GM20000 (cell line): ENCODE measurements around the gene ATXN2.
"Not testable (repeated sequence)": the region's sequence is repeated elsewhere in the genome, so short reads cannot be mapped to it uniquely, and the experiment has no call there.

ENCODE experiments used
- DNase-seq: peaks from one replicate; pipeline ENCODE4 v3.0.0; 2012; ENCODE audit warnings: low spot score
- TF ChIP-seq, protein P1 (sequence below): IDR thresholded peaks from 2 replicates; pipeline ENCODE4 v1.5.1; 2012; ENCODE audit warnings: mild to moderate bottlenecking, control low read depth; ENCODE audit errors: extremely low read depth, missing control alignments

The ATXN2 gene

GRCh38 chr12:111469401-111469800, 129.7 kb downstream of the ATXN2 start:
- no peak for DNase-seq

GRCh38 chr12:111467857-111468241, 131.3 kb downstream of the ATXN2 start:
- DNase-seq: no peak
- TF ChIP-seq, protein P1, sequence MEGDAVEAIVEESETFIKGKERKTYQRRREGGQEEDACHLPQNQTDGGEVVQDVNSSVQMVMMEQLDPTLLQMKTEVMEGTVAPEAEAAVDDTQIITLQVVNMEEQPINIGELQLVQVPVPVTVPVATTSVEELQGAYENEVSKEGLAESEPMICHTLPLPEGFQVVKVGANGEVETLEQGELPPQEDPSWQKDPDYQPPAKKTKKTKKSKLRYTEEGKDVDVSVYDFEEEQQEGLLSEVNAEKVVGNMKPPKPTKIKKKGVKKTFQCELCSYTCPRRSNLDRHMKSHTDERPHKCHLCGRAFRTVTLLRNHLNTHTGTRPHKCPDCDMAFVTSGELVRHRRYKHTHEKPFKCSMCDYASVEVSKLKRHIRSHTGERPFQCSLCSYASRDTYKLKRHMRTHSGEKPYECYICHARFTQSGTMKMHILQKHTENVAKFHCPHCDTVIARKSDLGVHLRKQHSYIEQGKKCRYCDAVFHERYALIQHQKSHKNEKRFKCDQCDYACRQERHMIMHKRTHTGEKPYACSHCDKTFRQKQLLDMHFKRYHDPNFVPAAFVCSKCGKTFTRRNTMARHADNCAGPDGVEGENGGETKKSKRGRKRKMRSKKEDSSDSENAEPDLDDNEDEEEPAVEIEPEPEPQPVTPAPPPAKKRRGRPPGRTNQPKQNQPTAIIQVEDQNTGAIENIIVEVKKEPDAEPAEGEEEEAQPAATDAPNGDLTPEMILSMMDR: no peak

More at GRCh38 chr12:111469401-111469800, 129.7 kb downstream of the ATXN2 start:
- TF ChIP-seq, protein P1: no peak

DNA sequence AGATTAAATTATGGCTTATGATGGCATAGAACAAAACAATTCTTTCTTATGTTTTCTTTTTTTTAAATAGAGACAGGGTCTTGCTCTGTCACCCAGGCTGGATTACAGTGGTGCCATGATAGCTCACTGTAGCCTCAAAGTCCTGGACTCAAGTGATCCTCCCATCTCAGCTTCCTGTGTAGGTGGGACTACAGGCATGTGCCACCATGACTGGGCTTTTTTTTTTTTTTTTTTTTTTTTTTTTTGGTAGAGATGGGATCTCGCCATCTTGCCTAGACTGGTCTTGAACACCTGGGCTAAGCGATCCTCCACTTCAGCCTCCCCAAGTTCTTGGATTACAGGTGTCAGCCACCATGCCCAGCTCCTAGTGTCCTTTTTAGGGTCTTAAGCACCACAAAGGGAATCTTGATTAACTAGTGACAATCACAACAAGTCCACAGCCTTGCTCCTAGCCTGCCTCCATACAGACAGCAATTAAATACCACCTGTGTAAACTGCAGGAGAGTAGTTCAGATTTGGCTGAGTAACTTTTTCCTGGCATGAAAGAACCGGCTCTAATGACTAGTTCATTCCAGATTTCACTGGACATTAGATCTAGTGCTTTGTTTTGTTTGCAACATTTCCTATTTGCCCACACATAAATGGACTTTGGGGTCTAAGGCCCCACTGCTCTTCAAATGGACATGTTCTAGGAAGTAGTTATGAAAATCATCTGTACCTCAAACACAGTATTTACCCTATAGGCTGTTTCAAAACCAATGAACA, 131.8 kb downstream of the ATXN2 start:
- no peak for DNase-seq
- TF ChIP-seq, protein P1: no peak

GRCh38 chr12:111462210-111462769, 136.8 kb downstream of the ATXN2 start:
- DNase-seq: peak; percentile 15
- TF ChIP-seq, protein P1: no peak

DNA sequence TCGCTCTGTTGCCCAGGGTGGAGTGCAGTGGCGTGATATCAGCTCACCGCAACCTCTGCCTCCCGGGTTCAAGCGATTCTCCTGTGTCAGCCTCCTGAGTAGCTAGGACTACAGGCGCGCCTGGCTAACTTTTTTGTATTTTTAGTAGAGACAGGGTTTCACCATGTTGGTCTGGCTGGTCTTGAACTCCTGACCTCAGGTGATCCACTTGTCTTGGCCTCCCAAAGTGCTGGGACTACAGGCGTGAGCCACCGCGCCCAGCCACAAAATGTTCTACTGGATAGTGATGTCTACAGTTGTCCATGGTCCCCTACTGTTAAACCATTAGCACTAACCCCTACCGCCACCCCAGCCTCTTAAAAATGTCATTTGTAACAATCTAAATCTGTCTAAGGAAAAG, 139.0 kb downstream of the ATXN2 start:
- not testable (repeated sequence) for DNase-seq

DNA sequence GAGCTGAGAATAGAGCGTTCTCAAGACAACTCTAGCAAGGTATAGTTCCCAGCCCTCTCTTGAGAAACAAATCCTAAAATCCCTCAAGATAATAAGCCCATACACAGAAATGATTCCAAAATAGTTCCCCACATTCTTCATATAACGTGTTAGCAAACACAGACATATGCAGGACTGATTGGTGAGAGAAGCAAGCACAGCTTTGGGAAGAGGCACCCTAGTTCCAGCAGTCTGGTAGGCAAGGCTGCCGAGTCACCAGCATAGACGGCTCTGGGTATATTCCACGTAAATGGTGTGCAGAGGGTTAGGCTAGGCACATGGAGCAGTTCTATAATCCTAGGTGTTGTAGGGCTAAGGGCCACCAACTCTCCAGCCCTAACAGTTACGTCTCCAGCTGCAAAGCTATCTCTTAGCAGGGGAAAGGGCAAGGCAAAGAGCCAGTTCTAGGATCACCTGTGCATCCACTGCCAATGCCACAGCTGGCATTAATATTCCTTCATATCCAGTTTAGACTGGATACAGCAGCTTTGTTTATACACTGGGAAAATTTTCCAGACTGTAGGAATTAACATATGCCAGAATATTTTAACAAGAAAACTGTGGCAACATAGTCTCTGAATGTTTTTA, 140.5 kb downstream of the ATXN2 start:
- no peak for DNase-seq
- TF ChIP-seq, protein P1: no peak

DNA sequence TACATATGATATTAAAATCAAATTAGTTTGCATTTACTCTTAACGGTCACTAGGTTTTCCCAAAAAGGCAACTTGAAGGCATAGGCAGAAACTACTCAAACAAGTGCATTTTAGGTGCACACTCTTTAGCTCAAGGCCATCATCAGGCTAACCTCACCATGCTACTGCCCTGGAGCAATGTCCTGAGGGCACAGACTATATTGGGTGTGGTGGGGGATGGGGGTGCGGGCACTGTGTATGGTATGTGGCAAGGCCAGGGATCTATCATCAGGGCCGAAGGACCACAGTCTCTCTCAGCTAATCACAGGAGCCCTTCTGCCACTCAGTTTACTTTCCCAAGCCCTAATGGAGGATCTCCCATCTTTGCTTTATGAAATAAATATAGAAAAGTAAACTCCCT, 141.5 kb downstream of the ATXN2 start:
- TF ChIP-seq, protein P1: no peak
- no peak for DNase-seq

- DNase-seq: no peak
- TF ChIP-seq, protein P1: no peak
Observed at GRCh38 chr12:111457071-111457470, 142.0 kb downstream of the ATXN2 start.
